GM18511 (cell line): ENCODE measurements around the gene APLP1.
"Not testable (repeated sequence)": the region's sequence is repeated elsewhere in the genome, so short reads cannot be mapped to it uniquely, and the experiment has no call there.

Source experiments
- ATAC-seq: cut with Tn5 transposase; IDR thresholded peaks from one replicate; pipeline ENCODE4 v1.9.1; 2021; ENCODE audit warnings: mild to moderate bottlenecking, moderate library complexity; ENCODE audit not compliant: unreplicated experiment

APLP1 gene

GRCh38 chr19:35882114-35882832 is 13.9 kb downstream of the APLP1 start:
- ATAC-seq, result no peak

DNA sequence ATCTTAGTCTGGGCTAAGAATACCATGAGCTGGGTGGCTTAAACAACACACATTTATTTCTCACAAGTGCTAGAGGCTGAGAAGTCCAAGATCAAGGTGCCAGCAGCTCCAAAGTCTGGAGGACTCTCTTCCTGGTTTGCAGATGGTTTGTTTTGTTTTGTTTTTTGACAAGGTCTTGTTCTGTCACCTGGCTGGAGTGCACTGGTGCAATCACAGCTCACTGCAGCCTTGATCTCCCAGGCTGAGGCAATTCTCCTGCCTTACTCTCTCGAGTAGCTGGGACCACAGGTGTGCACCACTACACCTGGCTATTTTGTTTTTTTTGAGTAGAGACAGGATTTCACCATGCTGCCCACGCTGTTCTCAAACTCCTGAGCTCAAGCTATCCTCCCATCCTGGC is 15.5 kb downstream of the APLP1 start:
- no peak for ATAC-seq

GRCh38 chr19:35885225-35885738 is 16.9 kb downstream of the APLP1 start:
- no peak for ATAC-seq

DNA sequence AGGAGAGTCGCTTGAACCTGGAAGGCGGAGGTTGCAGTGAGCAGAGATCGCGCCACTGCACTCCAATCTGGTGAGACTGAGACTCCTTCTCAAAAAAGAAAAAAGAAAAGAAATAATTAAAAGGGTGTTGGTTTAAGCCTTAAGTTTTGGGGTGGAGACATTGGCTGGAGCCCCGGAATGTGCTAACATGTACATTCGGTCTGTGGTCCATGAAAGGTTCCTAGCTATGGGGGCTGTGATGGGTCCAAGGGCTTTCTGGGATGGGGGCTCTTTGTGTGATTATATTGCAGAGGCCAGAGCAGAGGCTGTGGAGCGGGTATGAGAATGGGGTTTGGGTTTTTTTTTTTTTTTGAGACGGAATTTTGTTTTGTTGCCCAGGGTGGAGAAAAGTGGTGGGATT is 17.5 kb downstream of the APLP1 start:
- ATAC-seq, result no peak

- no peak for ATAC-seq
Observed at GRCh38 chr19:35887197-35887596, 18.8 kb downstream of the APLP1 start.

DNA sequence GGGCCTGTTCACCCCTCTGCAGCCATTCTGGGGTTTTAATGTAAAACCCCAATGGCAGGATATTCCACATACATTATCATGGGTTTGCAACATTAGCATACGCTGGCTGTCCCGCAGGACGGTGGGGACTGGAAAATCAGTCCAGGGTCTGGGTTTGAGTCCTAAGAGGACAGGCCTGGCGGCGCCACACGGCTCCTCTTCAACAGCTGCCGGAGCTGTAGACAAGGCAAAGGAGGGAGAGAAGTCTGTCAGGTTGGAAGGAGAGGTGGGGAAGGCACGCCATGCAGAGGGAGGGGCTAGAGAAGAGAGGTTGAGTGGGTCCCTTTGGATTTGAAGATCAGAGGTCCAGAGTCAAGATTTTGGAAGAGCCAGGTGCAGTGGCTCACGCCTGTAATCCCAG is 20.0 kb downstream of the APLP1 start:
- no peak for ATAC-seq

DNA sequence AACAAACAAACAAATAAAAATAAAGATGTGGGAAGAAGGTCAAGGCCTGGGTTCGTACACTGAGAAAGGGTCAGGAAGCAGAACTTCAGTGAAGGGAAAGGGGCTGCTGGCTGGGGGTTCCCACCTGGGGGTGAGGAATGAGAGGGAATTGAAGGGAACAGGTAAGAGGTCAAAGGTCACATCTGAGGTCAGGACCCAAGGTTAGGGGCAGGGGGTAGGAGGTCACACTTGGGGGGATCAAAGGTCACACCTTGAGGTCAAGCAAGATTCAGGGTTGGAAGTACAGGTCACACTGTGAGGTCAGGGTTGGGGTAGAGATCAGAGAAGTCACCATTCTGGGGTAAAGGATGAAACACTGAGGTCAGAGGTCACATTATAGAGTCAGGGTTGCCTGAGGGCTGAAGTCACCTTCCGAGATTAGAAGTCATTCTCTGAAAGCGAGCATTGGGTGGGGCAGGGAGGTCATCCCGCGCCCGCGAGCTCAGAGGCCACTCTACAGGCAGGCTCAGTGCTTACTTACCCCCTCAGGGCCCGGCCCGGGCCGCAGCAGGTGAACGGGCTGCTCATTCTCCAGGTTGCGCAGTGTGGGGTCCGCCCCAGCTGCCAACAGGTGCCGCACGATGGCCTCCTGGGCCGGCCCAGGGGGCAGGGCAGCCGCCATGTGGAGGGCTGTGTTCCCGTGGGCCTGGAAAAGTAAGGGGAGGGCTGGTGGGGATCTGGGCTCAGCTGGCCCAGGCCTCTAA is 21.2 kb downstream of the APLP1 start:
- no peak for ATAC-seq

- no peak for ATAC-seq
Observed at GRCh38 chr19:35890113-35890650, 21.8 kb downstream of the APLP1 start.

GRCh38 chr19:35891819-35892218 is 23.4 kb downstream of the APLP1 start:
- ATAC-seq, result not testable (repeated sequence)

GRCh38 chr19:35894342-35894741 is 26.0 kb downstream of the APLP1 start:
- no peak for ATAC-seq

DNA sequence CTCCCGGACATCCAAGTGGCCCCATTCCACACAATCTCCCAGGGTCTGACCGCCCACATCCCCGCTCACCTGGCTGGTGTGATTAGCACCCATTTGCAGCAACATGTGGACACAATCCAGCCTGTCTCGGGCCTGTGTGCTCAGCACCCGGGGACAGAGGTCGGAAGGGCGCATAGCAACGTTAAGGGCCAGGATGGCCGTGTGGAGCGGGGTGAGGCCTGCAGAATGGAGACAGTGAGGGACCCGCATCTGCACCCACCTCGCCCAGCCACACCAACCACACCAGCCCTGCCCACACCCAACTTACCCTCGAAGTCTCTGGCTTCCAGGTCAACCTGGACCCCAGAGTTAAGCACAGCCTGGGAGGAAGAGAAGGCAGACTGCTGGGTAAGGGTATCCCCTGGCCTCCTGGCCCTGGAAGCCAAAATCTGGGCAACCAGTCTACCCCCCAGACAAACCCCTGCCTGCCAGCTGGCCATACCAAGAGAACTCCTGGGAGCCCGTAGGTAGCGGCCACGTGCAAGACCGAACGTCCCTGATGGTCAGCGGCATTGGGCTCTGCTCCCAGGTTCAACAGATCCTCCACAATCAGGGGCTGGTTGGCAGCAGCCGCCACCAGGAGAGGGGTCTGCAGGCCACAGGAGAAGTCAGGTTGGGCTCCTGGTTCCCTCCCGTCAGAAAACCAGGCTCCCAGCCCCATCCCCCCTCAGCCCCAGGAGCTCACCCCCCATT is 27.7 kb downstream of the APLP1 start:
- ATAC-seq, result no peak

- no peak for ATAC-seq
Observed at GRCh38 chr19:35896643-35897040, 28.3 kb downstream of the APLP1 start.

- ATAC-seq, result no peak
Observed at GRCh38 chr19:35897706-35898451, 29.5 kb downstream of the APLP1 start.

- ATAC-seq, result no peak
Observed at GRCh38 chr19:35898499-35898809, 30.1 kb downstream of the APLP1 start.

DNA sequence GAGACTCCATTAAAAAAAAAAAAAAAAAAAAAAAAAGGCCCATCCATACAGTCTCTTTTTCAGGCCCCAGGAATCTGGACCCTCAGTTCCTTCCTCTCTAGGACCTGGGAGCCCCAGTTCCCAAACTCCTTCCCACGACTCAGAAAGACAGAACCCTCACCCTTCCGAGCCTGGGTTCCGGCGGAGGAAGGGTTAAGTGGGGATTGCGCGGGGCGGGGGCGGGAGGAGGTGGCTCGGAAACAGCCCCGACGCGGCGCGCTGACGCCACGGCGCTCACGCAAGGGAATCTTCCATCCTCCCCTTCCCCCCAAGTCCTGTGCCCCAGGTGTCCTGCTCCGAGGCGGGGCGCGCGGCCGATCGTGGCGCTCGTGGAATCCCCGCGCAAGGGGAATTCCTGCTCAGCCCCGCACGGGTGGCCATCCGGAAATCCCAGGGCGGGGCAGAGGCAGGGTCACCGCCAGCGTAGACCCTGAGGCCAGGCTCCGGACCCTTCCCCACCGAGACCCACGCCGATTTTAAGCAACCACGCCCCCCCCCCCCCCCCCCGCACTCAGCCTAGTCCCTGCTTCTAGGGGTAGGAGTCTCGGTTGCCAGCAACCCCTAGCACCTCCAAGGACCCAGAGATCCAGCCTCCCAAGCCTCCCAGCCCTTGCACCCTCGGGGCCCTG is 31.3 kb downstream of the APLP1 start:
- peak; percentile 42 for ATAC-seq

- ATAC-seq, result no peak
Observed at GRCh38 chr19:35901055-35901644, 32.8 kb downstream of the APLP1 start.

- ATAC-seq, result no peak
Observed at GRCh38 chr19:35901854-35902661, 33.7 kb downstream of the APLP1 start, which contains the start of gene HCST. HCST (plus strand) TSS chr19:35902529; CDS start chr19:35902594, 65 bp downstream.

GRCh38 chr19:35902870-35903475 is 34.6 kb downstream of the APLP1 start:
- no peak for ATAC-seq
